SK-N-SH (cell line): ENCODE results near the gene FAM43B. TPM values are rescaled to one million over a fixed set of nuclear protein-coding genes. Genes with fewer than 3 reads are reported as not detected.
A peak's percentile ranks its signal among the peaks of the same experiment; 100 is the strongest.

ENCODE experiments used
- CTCF ChIA-PET: fragments of 300-600, 350-600 bp; formaldehyde crosslinking; extraction: SDS; loops from one replicate; lab custom pipeline; 2021; lab: Yijun Ruan, JAX
- POLR2A ChIA-PET: fragments of 350-600 bp; sonication (Branson Sonifier 250); formaldehyde crosslinking; extraction: SDS; loops from one replicate; lab custom pipeline; 2020; ENCODE audit warnings: antibody characterized with exemption, inconsistent platforms; lab: Yijun Ruan, JAX
- DNase-seq: peaks from one replicate; pipeline ENCODE4 v3.0.0; 2012
- H2AFZ ChIP-seq: fragments of 200-600 bp; sonication (generic); 2 replicates; pipeline ENCODE4 v1.8.1; 2016; ENCODE audit warnings: antibody characterized with exemption, mild to moderate bottlenecking, low read depth
- H3F3A ChIP-seq: fragments of 200-600 bp; sonication (generic); replicated peaks from 2 replicates; pipeline ENCODE3; 2016; ENCODE audit warnings: antibody characterized with exemption, mild to moderate bottlenecking; ENCODE audit not compliant: insufficient read depth
- H3K27ac ChIP-seq, 2 experiments: fragments of 200-500 bp in 1 of 2; fragments of 200-600 bp in 1 of 2; sonication (Bioruptor generic) in 1 of 2; sonication (generic), shearing (Covaris generic) in 1 of 2; 2 replicates each; pipeline versions ENCODE4 v1.5.1 to v1.6.1; 2014 to 2016; ENCODE audit warnings: low read depth in 2 of 2, inconsistent platforms in 1 of 2, low read length in 1 of 2, mild to moderate bottlenecking in 1 of 2, mixed read lengths in 1 of 2
- H3K27me3 ChIP-seq: fragments of 200-600 bp; sonication (generic), shearing (Covaris generic); 2 replicates; pipeline ENCODE4 v1.6.1; 2016; ENCODE audit warnings: mixed run types; ENCODE audit not compliant: insufficient read depth
- H3K36me3 ChIP-seq, 2 experiments: fragments of 200-500 bp in 1 of 2; fragments of 200-600 bp in 1 of 2; sonication (Bioruptor generic) in 1 of 2; sonication (generic) in 1 of 2; replicated peaks in 1 of 2; 2 replicates each; pipeline versions ENCODE3 to v1.5.1; 2014 to 2016; ENCODE audit warnings: low read length in 1 of 2, mild to moderate bottlenecking in 1 of 2; ENCODE audit not compliant: insufficient read depth in 2 of 2, control insufficient read depth in 1 of 2
- H3K4me1 ChIP-seq, 2 experiments: fragments of 200-500 bp in 1 of 2; fragments of 200-600 bp in 1 of 2; sonication (Bioruptor generic) in 1 of 2; sonication (generic), shearing (Covaris generic) in 1 of 2; 2 replicates each; pipeline versions ENCODE4 v1.5.1 to v1.6.1; 2014 to 2016; ENCODE audit warnings: low read depth in 1 of 2, low read length in 1 of 2, mixed run types in 1 of 2; ENCODE audit not compliant: insufficient read depth in 2 of 2, control insufficient read depth in 1 of 2
- H3K4me2 ChIP-seq: fragments of 200-600 bp; sonication (generic), shearing (Covaris generic); 2 replicates; pipeline ENCODE4 v1.6.1; 2017; ENCODE audit warnings: mixed run types
- H3K4me3 ChIP-seq, 2 experiments: fragments of 200-500 bp in 1 of 2; fragments of 200-600 bp in 1 of 2; sonication (Bioruptor generic) in 1 of 2; sonication (generic), shearing (Covaris generic) in 1 of 2; 2 replicates each; pipeline versions ENCODE4 v1.5.1 to v1.8.1; 2014 to 2016; ENCODE audit warnings: low read depth in 2 of 2, inconsistent platforms in 1 of 2, low read length in 1 of 2, mild to moderate bottlenecking in 1 of 2, mixed read lengths in 1 of 2, moderate library complexity in 1 of 2
- H3K79me2 ChIP-seq: fragments of 200-600 bp; sonication (generic); 2 replicates; pipeline ENCODE4 v1.8.1; 2017; ENCODE audit warnings: mild to moderate bottlenecking; ENCODE audit not compliant: insufficient read depth
- H3K9ac ChIP-seq: fragments of 200-600 bp; sonication (generic); 2 replicates; pipeline ENCODE4 v1.6.1; 2017; ENCODE audit warnings: mixed run types
- H3K9me2 ChIP-seq: fragments of 200-600 bp; sonication (generic); 2 replicates; pipeline ENCODE4 v1.6.1; 2017; ENCODE audit warnings: mixed run types
- H3K9me3 ChIP-seq: fragments of 200-600 bp; sonication (generic); 2 replicates; pipeline ENCODE4 v1.6.1; 2017; ENCODE audit warnings: mixed run types, mild to moderate bottlenecking, moderate library complexity
- H4K20me1 ChIP-seq: fragments of 200-600 bp; sonication (generic); 2 replicates; pipeline ENCODE4 v1.6.1; 2017; ENCODE audit warnings: mild to moderate bottlenecking, mixed run types; ENCODE audit not compliant: insufficient read depth
- CHD2 ChIP-seq: fragments of 150-350 bp; IDR thresholded peaks from 2 replicates; pipeline ENCODE4 v1.6.1; 2018; ENCODE audit warnings: low read length; ENCODE audit not compliant: partially characterized antibody
- ELF1 ChIP-seq: IDR thresholded peaks from 2 replicates; pipeline ENCODE4 v1.4.0; 2012
- FOSL2 ChIP-seq: IDR thresholded peaks from 2 replicates; pipeline ENCODE4 v1.4.0; 2012; ENCODE audit warnings: low read depth, mild to moderate bottlenecking, moderate library complexity, borderline replicate concordance
- FOXJ3 ChIP-seq: sonication (generic); formaldehyde crosslinking; IDR thresholded peaks from 2 replicates; pipeline ENCODE4 v1.5.1; 2020; ENCODE audit warnings: mild to moderate bottlenecking, missing genetic modification reagents
- FOXM1 ChIP-seq: IDR thresholded peaks from 2 replicates; pipeline ENCODE4 v1.4.0; 2012; ENCODE audit warnings: low read depth, mild to moderate bottlenecking
- GABPA ChIP-seq: IDR thresholded peaks from 2 replicates; pipeline ENCODE4 v1.4.0; 2012; ENCODE audit warnings: low read depth, mild to moderate bottlenecking
- NRF1 ChIP-seq: IDR thresholded peaks from 2 replicates; pipeline ENCODE4 v1.6.1; 2012; ENCODE audit warnings: low read depth, mild to moderate bottlenecking, low read length
- RCOR1 ChIP-seq: fragments of 150-350 bp; IDR thresholded peaks from 2 replicates; pipeline ENCODE4 v1.6.1; 2017; ENCODE audit warnings: antibody characterized with exemption, low read length
- REST ChIP-seq: IDR thresholded peaks from 2 replicates; pipeline ENCODE4 v1.6.1; 2012; ENCODE audit warnings: mild to moderate bottlenecking, low read depth, low read length, moderate library complexity
- RFX5 ChIP-seq: IDR thresholded peaks from 2 replicates; pipeline ENCODE4 v1.6.1; 2012; ENCODE audit warnings: mild to moderate bottlenecking, improper control_type of control experiment, low read length
- SMC3 ChIP-seq: IDR thresholded peaks from 2 replicates; pipeline ENCODE4 v1.6.1; 2012; ENCODE audit warnings: low read depth, low read length, improper control_type of control experiment
- TAF1 ChIP-seq: IDR thresholded peaks from 2 replicates; pipeline ENCODE4 v1.6.1; 2012; ENCODE audit warnings: low read depth, mild to moderate bottlenecking, low read length, moderate library complexity, borderline replicate concordance
- TCF12 ChIP-seq: IDR thresholded peaks from 2 replicates; pipeline ENCODE4 v1.4.0; 2012
- USF2 ChIP-seq: fragments of 150-350 bp; IDR thresholded peaks from 2 replicates; pipeline ENCODE4 v1.6.1; 2017; ENCODE audit warnings: antibody characterized with exemption, low read length, low read depth, borderline replicate concordance
- YY1 ChIP-seq: IDR thresholded peaks from 2 replicates; pipeline ENCODE4 v1.4.0; 2012; ENCODE audit warnings: low read depth, mild to moderate bottlenecking
- ZBTB33 ChIP-seq: IDR thresholded peaks from 2 replicates; pipeline ENCODE4 v1.4.0; 2012; ENCODE audit warnings: low read depth, borderline replicate concordance
- WGBS: methylation state at CpG from one replicate; pipeline ENCODE4 v1.1.6; 2017; ENCODE audit warnings: low lambda C conversion rate; 5-methylcytosine and 5-hydroxymethylcytosine counted together
- polyA plus RNA-seq, 3 experiments: library from polyadenylated mRNA; depleted of rRNA; stranded (reverse); fragments of >200 nt; gene quantifications; 2 replicates each; pipeline ENCODE4 v1.2.3, GENCODE V29; 2012

Gene FAM43B
- polyA plus RNA-seq, 1 of the 3 experiments (the other 2 are of a cell fraction) = not detected

GRCh38 chr1:20602851-20603450, 50.6 kb downstream of the FAM43B start:
- no peak overlapping the region for H2AFZ ChIP-seq
- no peaks in the 10 kb centered on the region for H3K36me3 ChIP-seq
- no peak for DNase-seq
- no peak overlapping the region; a peak in 1 of 4 replicates for H3K27ac ChIP-seq
- H3K9me2 ChIP-seq = no peaks in the 10 kb centered on the region
- no peak overlapping the region for H3K4me3 ChIP-seq
- ChIA-PET POLR2A (no interaction called here), CTCF (no interaction called here)
- H3F3A ChIP-seq = no peaks in the 10 kb centered on the region
- no peaks in the 10 kb centered on the region for H3K9me3 ChIP-seq
- H4K20me1 ChIP-seq = no peaks in the 10 kb centered on the region
- H3K9ac ChIP-seq = no peak overlapping the region
- H3K4me1 ChIP-seq = peaks cover 0 to 7% of the 10 kb centered on the region in 2 experiments; a peak in 1 of 4 replicates
- 90% methylated on average over 4 of the region's 4 CpGs for WGBS
- TF ChIP-seq ZBTB33 (no peak), ELF1 (no peak), RFX5 (no peak), GABPA (no peak), FOSL2 (no peak)
- H3K27me3 ChIP-seq = no peaks in the 10 kb centered on the region
- no peaks in the 10 kb centered on the region for H3K79me2 ChIP-seq
- H3K4me2 ChIP-seq = no peak overlapping the region

- Histone ChIP-seq H3K27ac (peak overlapping the region in 1 of 2 experiments; percentile 23; a peak in 1 of 4 replicates), H3K9ac (peak overlapping the region; percentile 19; the same call in 1 of the 2 replicates), H3K9me3 (no peaks in the 10 kb centered on the region), H3K4me2 (peak overlapping the region; percentile 3; the same call in 1 of the 2 replicates), H3K27me3 (no peaks in the 10 kb centered on the region), H3F3A (no peaks in the 10 kb centered on the region), H4K20me1 (no peaks in the 10 kb centered on the region), H3K79me2 (no peaks in the 10 kb centered on the region), H2AFZ (peak overlapping the region; percentile 67; the same call in 1 of the 2 replicates), H3K36me3 (no peaks in the 10 kb centered on the region), H3K4me1 (peaks cover 0 to 7% of the 10 kb centered on the region in 2 experiments; a peak in 1 of 4 replicates), H3K4me3 (no peak overlapping the region; a peak in 1 of 4 replicates), H3K9me2 (no peaks in the 10 kb centered on the region)
- WGBS = 64% methylated on average over 9 of the region's 9 CpGs
- no peak for DNase-seq
- POLR2A ChIA-PET = no interaction called here
- CTCF ChIA-PET = no interaction called here
- TF ChIP-seq REST (no peak), TCF12 (peak; percentile 68), FOXM1 (no peak), ELF1 (no peak), CHD2 (no peak), SMC3 (no peak), YY1 (no peak; the same call in 1 of the 2 replicates), FOSL2 (peak; percentile 68), RCOR1 (no peak), FOXJ3 (no peak), ZBTB33 (no peak), TAF1 (no peak), USF2 (no peak), NRF1 (no peak)
Observed at GRCh38 chr1:20603504-20604464, 51.4 kb downstream of the FAM43B start.
